ENCODE data around the gene TXNL4A.

The TXNL4A gene

GRCh38 chr18:79973517-79973916, 14.8 kb downstream of the TXNL4A start:
- Histone ChIP-seq H3K27me3 (ENCODE audit: insufficient read depth, low read length, poor library complexity) (no peaks in the 10 kb centered on the region), H3K4me3 (ENCODE audit: low read depth in 1 of 2, low read length in 2 of 2) (no peak overlapping the region), H2AFZ (ENCODE audit: low read depth, low read length) (no peak overlapping the region), H3K79me2 (ENCODE audit: insufficient read depth, low read length) (peaks cover 74% of the 10 kb centered on the region), H3K9ac (ENCODE audit: low read depth, low read length) (no peak overlapping the region), H3K36me3 (ENCODE audit: insufficient read depth, low read length) (peaks cover 88% of the 10 kb centered on the region), H3K9me3 (ENCODE audit: insufficient read depth, low read length, severe bottlenecking) (no peaks in the 10 kb centered on the region), H4K20me1 (ENCODE audit: insufficient read depth, low read length) (peaks cover 80% of the 10 kb centered on the region), H3K4me1 (ENCODE audit: insufficient read depth, low read length) (no peaks in the 10 kb centered on the region), H3K27ac (ENCODE audit: low read length) (no peak overlapping the region), H3K4me2 (ENCODE audit: insufficient read depth, low read length) (no peak overlapping the region)
- DNase-seq = no peak
- no peak for TF ChIP-seq EZH2 (IDR thresholded peaks at IDR 0.05; ENCODE audit: borderline replicate concordance, low read depth, low read length, severe bottlenecking)
- TF ChIP-seq, protein P1, sequence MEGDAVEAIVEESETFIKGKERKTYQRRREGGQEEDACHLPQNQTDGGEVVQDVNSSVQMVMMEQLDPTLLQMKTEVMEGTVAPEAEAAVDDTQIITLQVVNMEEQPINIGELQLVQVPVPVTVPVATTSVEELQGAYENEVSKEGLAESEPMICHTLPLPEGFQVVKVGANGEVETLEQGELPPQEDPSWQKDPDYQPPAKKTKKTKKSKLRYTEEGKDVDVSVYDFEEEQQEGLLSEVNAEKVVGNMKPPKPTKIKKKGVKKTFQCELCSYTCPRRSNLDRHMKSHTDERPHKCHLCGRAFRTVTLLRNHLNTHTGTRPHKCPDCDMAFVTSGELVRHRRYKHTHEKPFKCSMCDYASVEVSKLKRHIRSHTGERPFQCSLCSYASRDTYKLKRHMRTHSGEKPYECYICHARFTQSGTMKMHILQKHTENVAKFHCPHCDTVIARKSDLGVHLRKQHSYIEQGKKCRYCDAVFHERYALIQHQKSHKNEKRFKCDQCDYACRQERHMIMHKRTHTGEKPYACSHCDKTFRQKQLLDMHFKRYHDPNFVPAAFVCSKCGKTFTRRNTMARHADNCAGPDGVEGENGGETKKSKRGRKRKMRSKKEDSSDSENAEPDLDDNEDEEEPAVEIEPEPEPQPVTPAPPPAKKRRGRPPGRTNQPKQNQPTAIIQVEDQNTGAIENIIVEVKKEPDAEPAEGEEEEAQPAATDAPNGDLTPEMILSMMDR (IDR thresholded peaks at IDR 0.05; ENCODE audit: borderline replicate concordance, extremely low read depth, low read length, poor library complexity, severe bottlenecking) = no peak
- no peak for ATAC-seq (ENCODE audit: insufficient read depth, low read depth)

DNA sequence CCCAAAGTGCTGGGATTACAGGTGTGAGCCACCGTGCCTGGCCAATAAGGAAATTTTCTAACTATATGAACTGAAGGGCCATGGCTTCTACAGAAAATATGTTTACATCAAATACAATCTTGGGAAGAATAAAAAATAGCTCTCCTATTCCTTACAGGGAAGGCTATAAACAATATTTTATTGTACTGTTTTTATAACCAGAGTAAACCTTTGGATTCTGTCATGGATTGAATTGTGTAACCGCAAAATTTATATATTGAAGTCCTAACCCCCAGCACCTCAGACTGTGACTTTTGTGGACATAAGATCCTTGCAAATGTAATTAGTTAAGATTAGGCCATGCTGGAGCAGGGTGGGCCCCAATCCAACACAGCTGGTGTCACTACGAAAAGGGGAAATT, 15.6 kb downstream of the TXNL4A start:
- Histone ChIP-seq H3K4me2 (ENCODE audit: insufficient read depth, low read length) (no peak overlapping the region), H2AFZ (ENCODE audit: low read depth, low read length) (no peak overlapping the region), H3K36me3 (ENCODE audit: insufficient read depth, low read length) (peaks cover 84% of the 10 kb centered on the region), H4K20me1 (ENCODE audit: insufficient read depth, low read length) (peaks cover 74% of the 10 kb centered on the region), H3K4me3 (ENCODE audit: low read depth in 1 of 2, low read length in 2 of 2) (no peak overlapping the region), H3K27ac (ENCODE audit: low read length) (no peak overlapping the region), H3K4me1 (ENCODE audit: insufficient read depth, low read length) (no peaks in the 10 kb centered on the region), H3K79me2 (ENCODE audit: insufficient read depth, low read length) (peaks cover 69% of the 10 kb centered on the region), H3K9ac (ENCODE audit: low read depth, low read length) (no peak overlapping the region), H3K27me3 (ENCODE audit: insufficient read depth, low read length, poor library complexity) (no peaks in the 10 kb centered on the region), H3K9me3 (ENCODE audit: insufficient read depth, low read length, severe bottlenecking) (no peaks in the 10 kb centered on the region)
- no peak for DNase-seq
- TF ChIP-seq EZH2 (IDR thresholded peaks at IDR 0.05; ENCODE audit: borderline replicate concordance, low read depth, low read length, severe bottlenecking) = no peak
- no peak for ATAC-seq (ENCODE audit: insufficient read depth, low read depth)

GRCh38 chr18:79971986-79972385, 16.4 kb downstream of the TXNL4A start:
- no peak for TF ChIP-seq EZH2 (IDR thresholded peaks at IDR 0.05; ENCODE audit: borderline replicate concordance, low read depth, low read length, severe bottlenecking)
- H4K20me1 ChIP-seq (ENCODE audit: insufficient read depth, low read length) = peaks cover 68% of the 10 kb centered on the region
- no peak overlapping the region for H3K27ac ChIP-seq (ENCODE audit: low read length)
- H3K4me2 ChIP-seq (ENCODE audit: insufficient read depth, low read length) = no peak overlapping the region
- no peaks in the 10 kb centered on the region for H3K27me3 ChIP-seq (ENCODE audit: insufficient read depth, low read length, poor library complexity)
- DNase-seq = no peak
- no peaks in the 10 kb centered on the region for H3K9me3 ChIP-seq (ENCODE audit: insufficient read depth, low read length, severe bottlenecking)
- no peak overlapping the region for H3K4me3 ChIP-seq (ENCODE audit: low read depth in 1 of 2, low read length in 2 of 2)
- H3K4me1 ChIP-seq (ENCODE audit: insufficient read depth, low read length) = no peaks in the 10 kb centered on the region
- no peak overlapping the region for H3K9ac ChIP-seq (ENCODE audit: low read depth, low read length)
- peaks cover 63% of the 10 kb centered on the region for H3K79me2 ChIP-seq (ENCODE audit: insufficient read depth, low read length)
- H3K36me3 ChIP-seq (ENCODE audit: insufficient read depth, low read length) = peaks cover 77% of the 10 kb centered on the region
- no peak for ATAC-seq (ENCODE audit: insufficient read depth, low read depth)
- no peak overlapping the region for H2AFZ ChIP-seq (ENCODE audit: low read depth, low read length)

DNA sequence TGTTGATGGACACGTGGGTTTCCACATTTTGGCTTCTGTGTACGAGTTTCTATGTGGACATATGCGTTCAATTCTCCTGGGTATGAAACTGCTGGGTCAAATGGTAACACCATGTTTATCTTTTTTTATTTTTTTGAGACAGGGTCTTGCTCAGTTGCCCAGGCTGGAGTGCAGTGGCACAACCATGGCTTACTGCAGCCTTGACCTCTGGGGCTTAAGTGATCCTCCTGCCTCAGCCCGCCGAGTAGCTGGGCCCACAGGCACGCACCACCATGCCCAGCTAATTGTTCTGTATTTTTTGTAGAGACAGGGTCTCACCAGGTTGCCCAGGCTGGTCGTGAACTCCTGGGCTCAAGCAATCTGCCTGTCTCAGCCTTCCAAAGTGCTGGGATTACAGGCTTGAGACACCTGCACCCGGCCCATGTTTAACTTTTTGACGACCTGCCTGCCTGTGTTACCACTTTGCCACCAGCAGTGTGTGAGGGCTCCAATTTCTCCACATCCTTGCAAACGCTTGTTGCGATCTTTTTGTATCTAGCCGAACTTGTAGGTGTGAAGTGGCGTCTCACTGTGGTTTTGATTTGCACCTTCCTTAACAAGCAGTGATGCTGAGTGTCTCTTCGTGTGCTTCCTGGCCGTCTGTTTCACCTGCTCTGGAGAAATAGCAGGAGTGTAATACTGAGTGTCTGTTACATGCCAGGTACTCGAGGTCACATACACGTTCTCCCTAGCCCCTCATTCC, 17.0 kb downstream of the TXNL4A start:
- TF ChIP-seq, protein P1 (IDR thresholded peaks at IDR 0.05; ENCODE audit: borderline replicate concordance, extremely low read depth, low read length, poor library complexity, severe bottlenecking) = no peak
- TF ChIP-seq EZH2 (IDR thresholded peaks at IDR 0.05; ENCODE audit: borderline replicate concordance, low read depth, low read length, severe bottlenecking) = no peak
- H3K36me3 ChIP-seq (ENCODE audit: insufficient read depth, low read length) = peaks cover 75% of the 10 kb centered on the region
- no peak overlapping the region for H3K4me3 ChIP-seq (ENCODE audit: low read depth in 1 of 2, low read length in 2 of 2)
- H3K4me1 ChIP-seq (ENCODE audit: insufficient read depth, low read length) = no peaks in the 10 kb centered on the region
- H3K9ac ChIP-seq (ENCODE audit: low read depth, low read length) = no peak overlapping the region
- ATAC-seq (ENCODE audit: insufficient read depth, low read depth) (no peak), DNase-seq (no peak)
- peaks cover 63% of the 10 kb centered on the region for H4K20me1 ChIP-seq (ENCODE audit: insufficient read depth, low read length)
- H3K27me3 ChIP-seq (ENCODE audit: insufficient read depth, low read length, poor library complexity) = no peaks in the 10 kb centered on the region
- H3K9me3 ChIP-seq (ENCODE audit: insufficient read depth, low read length, severe bottlenecking) = no peaks in the 10 kb centered on the region
- no peak overlapping the region for H3K27ac ChIP-seq (ENCODE audit: low read length)
- no peak overlapping the region for H2AFZ ChIP-seq (ENCODE audit: low read depth, low read length)
- H3K79me2 ChIP-seq (ENCODE audit: insufficient read depth, low read length) = peaks cover 57% of the 10 kb centered on the region
- no peak overlapping the region for H3K4me2 ChIP-seq (ENCODE audit: insufficient read depth, low read length)

Data from DND-41 (cell line).